8988T (cell line): Measurements from ENCODE around the gene SCYL1.
A peak's percentile ranks its signal among the peaks of the same experiment; 100 is the strongest.

ENCODE experiments used
- DNase-seq: peaks from one replicate; pipeline ENCODE4 v3.0.0; 2011

Gene SCYL1

DNA sequence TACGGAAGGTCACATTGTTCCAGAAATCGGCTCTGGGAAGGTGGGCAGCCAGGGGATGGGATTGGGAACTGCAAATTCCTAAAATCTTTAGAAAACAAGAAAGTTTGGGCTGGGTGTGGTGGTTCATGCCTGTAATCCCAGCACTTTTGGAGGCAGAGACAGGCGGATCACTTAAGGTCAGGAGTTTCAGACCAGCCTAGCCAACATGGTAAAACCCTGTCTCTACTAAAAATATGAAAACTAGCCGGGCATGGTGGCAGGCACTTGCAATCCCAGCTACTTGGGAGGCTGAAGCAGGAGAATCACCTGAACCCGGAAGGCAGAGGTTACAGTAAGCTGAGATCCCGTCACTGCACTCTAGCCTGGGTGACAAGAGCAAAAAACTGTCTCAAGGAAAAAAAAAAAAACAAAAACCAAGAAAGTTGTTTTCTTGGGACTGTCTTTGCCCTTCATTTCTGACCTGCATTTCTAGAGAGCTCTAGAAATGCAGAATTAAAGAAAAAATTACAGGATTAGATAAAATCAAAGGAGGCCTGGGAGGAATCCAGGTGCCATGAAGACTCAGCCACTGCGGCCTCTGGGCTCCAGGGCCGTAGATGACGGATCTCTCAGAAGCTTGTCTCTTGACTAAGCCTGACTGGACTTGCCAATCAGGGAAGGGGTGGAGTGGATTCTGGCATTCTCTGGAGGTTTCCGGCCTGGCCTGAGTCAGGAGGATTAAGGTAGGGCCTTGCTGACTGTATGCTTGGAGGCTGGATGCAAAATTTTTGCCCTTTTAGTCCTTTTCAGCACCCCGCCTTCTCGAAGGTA lies 31.3 kb upstream of the SCYL1 start:
- DNase-seq, result no peak

DNA sequence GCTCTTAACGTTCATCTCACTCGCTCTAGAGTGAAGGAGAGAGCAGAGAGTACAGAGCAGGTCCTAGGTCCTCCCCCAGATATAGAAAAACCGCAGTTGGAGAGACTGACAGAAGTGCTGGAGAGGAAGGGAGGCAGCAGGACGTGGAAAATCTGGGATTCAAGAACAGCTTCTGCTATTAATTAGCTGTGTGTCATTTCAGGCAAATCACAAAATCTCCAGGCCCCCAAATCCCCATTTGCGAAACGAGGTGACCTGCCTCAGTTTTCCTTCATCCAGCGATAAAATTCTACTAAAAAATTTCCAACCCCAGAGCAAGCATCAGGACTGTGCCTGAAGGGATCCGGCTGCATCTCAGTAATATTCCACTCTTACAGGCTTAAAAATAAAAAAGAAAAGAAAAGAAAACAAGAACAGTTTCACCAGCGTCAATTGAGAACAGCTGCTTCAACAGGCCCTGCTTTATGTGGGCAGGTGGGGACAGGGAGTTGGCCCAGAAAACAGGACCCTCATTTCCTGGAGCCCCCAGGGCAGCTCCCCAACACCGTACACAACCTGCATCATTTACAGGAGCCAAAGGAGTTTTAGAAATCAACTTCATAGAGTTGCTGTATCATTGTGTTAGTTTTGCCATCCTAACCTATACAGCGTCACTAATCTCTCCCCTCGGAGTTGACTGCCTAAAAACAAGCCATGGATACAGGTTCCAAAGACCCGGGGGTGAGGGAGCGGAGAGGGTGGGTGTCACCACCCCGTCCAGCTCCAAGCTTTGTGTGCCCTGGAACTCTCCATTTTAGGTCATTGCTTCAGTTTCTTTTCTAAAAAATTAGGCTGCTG lies 28.4 kb upstream of the SCYL1 start:
- no peak for DNase-seq

DNA sequence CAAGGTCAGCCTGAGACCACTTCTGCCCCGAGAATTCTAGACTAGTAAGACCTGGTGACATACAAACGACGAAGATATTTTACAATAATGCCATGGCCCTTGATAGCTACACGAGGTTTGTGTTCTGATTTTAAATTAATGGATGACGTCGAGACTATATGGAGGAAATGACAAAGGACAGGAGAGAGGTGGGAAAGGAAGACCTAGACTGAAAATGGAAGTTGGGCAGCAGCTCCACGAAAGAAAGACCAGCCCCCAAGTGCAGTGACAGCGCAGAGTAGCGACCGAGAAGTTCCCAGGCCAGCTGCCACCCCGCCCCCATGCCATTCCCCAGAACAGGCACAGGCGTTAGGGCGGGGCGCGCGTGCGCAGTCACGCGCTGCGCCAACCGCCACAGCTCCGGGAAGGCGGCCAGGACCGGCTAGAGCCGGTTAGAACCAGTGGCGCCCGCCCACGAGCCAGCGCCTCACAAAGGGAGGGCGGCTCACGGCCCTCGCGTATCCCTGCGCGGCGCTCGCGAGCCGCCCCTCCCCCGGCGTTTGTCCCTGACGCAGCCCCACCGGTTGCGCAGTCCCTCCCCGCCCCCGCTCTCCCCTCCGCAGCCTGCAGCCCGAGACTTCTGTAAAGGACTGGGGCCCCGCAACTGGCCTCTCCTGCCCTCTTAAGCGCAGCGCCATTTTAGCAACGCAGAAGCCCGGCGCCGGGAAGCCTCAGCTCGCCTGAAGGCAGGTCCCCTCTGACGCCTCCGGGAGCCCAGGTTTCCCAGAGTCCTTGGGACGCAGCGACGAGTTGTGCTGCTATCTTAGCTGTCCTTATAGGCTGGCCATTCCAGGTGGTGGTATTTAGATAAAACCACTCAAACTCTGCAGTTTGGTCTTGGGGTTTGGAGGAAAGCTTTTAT lies 27.5 kb upstream of the SCYL1 start:
- peak; percentile 80 for DNase-seq

DNA sequence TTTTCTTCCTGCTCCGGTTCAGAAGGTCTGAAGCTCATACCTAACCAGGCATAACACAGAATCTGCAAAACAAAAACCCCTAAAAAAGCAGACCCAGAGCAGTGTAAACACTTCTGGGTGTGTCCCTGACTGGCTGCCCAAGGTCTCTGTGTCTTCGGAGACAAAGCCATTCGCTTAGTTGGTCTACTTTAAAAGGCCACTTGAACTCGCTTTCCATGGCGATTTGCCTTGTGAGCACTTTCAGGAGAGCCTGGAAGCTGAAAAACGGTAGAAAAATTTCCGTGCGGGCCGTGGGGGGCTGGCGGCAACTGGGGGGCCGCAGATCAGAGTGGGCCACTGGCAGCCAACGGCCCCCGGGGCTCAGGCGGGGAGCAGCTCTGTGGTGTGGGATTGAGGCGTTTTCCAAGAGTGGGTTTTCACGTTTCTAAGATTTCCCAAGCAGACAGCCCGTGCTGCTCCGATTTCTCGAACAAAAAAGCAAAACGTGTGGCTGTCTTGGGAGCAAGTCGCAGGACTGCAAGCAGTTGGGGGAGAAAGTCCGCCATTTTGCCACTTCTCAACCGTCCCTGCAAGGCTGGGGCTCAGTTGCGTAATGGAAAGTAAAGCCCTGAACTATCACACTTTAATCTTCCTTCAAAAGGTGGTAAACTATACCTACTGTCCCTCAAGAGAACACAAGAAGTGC lies 26.7 kb upstream of the SCYL1 start:
- no peak for DNase-seq

DNA sequence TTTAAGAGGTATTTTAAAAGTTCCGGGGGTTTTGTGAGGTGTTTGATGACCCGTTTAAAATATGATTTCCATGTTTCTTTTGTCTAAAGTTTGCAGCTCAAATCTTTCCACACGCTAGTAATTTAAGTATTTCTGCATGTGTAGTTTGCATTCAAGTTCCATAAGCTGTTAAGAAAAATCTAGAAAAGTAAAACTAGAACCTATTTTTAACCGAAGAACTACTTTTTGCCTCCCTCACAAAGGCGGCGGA lies 26.2 kb upstream of the SCYL1 start:
- DNase-seq, result no peak

DNA sequence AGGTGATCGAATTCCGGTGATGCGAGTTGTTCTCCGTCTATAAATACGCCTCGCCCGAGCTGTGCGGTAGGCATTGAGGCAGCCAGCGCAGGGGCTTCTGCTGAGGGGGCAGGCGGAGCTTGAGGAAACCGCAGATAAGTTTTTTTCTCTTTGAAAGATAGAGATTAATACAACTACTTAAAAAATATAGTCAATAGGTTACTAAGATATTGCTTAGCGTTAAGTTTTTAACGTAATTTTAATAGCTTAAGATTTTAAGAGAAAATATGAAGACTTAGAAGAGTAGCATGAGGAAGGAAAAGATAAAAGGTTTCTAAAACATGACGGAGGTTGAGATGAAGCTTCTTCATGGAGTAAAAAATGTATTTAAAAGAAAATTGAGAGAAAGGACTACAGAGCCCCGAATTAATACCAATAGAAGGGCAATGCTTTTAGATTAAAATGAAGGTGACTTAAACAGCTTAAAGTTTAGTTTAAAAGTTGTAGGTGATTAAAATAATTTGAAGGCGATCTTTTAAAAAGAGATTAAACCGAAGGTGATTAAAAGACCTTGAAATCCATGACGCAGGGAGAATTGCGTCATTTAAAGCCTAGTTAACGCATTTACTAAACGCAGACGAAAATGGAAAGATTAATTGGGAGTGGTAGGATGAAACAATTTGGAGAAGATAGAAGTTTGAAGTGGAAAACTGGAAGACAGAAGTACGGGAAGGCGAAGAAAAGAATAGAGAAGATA lies 25.7 kb upstream of the SCYL1 start, which contains the start of gene MALAT1:
Gene MALAT1 (plus strand): TSS at position 69 of the 736 bp plus-strand sequence.
- no peak for DNase-seq

DNA sequence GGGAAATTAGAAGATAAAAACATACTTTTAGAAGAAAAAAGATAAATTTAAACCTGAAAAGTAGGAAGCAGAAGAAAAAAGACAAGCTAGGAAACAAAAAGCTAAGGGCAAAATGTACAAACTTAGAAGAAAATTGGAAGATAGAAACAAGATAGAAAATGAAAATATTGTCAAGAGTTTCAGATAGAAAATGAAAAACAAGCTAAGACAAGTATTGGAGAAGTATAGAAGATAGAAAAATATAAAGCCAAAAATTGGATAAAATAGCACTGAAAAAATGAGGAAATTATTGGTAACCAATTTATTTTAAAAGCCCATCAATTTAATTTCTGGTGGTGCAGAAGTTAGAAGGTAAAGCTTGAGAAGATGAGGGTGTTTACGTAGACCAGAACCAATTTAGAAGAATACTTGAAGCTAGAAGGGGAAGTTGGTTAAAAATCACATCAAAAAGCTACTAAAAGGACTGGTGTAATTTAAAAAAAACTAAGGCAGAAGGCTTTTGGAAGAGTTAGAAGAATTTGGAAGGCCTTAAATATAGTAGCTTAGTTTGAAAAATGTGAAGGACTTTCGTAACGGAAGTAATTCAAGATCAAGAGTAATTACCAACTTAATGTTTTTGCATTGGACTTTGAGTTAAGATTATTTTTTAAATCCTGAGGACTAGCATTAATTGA lies 25.0 kb upstream of the SCYL1 start:
- no peak for DNase-seq

DNA sequence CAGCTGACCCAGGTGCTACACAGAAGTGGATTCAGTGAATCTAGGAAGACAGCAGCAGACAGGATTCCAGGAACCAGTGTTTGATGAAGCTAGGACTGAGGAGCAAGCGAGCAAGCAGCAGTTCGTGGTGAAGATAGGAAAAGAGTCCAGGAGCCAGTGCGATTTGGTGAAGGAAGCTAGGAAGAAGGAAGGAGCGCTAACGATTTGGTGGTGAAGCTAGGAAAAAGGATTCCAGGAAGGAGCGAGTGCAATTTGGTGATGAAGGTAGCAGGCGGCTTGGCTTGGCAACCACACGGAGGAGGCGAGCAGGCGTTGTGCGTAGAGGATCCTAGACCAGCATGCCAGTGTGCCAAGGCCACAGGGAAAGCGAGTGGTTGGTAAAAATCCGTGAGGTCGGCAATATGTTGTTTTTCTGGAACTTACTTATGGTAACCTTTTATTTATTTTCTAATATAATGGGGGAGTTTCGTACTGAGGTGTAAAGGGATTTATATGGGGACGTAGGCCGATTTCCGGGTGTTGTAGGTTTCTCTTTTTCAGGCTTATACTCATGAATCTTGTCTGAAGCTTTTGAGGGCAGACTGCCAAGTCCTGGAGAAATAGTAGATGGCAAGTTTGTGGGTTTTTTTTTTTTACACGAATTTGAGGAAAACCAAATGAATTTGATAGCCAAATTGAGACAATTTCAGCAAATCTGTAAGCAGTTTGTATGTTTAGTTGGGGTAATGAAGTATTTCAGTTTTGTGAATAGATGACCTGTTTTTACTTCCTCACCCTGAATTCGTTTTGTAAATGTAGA lies 24.3 kb upstream of the SCYL1 start:
- DNase-seq, result no peak

DNA sequence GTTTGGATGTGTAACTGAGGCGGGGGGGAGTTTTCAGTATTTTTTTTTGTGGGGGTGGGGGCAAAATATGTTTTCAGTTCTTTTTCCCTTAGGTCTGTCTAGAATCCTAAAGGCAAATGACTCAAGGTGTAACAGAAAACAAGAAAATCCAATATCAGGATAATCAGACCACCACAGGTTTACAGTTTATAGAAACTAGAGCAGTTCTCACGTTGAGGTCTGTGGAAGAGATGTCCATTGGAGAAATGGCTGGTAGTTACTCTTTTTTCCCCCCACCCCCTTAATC lies 23.8 kb upstream of the SCYL1 start:
- no peak for DNase-seq

DNA sequence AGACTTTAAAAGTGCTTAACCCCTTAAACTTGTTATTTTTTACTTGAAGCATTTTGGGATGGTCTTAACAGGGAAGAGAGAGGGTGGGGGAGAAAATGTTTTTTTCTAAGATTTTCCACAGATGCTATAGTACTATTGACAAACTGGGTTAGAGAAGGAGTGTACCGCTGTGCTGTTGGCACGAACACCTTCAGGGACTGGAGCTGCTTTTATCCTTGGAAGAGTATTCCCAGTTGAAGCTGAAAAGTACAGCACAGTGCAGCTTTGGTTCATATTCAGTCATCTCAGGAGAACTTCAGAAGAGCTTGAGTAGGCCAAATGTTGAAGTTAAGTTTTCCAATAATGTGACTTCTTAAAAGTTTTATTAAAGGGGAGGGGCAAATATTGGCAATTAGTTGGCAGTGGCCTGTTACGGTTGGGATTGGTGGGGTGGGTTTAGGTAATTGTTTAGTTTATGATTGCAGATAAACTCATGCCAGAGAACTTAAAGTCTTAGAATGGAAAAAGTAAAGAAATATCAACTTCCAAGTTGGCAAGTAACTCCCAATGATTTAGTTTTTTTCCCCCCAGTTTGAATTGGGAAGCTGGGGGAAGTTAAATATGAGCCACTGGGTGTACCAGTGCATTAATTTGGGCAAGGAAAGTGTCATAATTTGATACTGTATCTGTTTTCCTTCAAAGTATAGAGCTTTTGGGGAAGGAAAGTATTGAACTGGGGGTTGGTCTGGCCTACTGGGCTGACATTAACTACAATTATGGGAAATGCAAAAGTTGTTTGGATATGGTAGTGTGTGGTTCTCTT lies 23.2 kb upstream of the SCYL1 start:
- DNase-seq, result no peak

DNA sequence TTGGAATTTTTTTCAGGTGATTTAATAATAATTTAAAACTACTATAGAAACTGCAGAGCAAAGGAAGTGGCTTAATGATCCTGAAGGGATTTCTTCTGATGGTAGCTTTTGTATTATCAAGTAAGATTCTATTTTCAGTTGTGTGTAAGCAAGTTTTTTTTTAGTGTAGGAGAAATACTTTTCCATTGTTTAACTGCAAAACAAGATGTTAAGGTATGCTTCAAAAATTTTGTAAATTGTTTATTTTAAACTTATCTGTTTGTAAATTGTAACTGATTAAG lies 22.7 kb upstream of the SCYL1 start:
- DNase-seq, result no peak

DNA sequence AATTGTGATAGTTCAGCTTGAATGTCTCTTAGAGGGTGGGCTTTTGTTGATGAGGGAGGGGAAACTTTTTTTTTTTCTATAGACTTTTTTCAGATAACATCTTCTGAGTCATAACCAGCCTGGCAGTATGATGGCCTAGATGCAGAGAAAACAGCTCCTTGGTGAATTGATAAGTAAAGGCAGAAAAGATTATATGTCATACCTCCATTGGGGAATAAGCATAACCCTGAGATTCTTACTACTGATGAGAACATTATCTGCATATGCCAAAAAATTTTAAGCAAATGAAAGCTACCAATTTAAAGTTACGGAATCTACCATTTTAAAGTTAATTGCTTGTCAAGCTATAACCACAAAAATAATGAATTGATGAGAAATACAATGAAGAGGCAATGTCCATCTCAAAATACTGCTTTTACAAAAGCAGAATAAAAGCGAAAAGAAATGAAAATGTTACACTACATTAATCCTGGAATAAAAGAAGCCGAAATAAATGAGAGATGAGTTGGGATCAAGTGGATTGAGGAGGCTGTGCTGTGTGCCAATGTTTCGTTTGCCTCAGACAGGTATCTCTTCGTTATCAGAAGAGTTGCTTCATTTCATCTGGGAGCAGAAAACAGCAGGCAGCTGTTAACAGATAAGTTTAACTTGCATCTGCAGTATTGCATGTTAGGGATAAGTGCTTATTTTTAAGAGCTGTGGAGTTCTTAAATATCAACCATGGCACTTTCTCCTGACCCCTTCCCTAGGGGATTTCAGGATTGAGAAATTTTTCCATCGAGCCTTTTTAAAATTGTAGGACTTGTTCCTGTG lies 22.1 kb upstream of the SCYL1 start:
- no peak for DNase-seq

DNA sequence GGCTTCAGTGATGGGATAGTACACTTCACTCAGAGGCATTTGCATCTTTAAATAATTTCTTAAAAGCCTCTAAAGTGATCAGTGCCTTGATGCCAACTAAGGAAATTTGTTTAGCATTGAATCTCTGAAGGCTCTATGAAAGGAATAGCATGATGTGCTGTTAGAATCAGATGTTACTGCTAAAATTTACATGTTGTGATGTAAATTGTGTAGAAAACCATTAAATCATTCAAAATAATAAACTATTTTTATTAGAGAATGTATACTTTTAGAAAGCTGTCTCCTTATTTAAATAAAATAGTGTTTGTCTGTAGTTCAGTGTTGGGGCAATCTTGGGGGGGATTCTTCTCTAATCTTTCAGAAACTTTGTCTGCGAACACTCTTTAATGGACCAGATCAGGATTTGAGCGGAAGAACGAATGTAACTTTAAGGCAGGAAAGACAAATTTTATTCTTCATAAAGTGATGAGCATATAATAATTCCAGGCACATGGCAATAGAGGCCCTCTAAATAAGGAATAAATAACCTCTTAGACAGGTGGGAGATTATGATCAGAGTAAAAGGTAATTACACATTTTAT lies 21.4 kb upstream of the SCYL1 start:
- DNase-seq, result no peak

DNA sequence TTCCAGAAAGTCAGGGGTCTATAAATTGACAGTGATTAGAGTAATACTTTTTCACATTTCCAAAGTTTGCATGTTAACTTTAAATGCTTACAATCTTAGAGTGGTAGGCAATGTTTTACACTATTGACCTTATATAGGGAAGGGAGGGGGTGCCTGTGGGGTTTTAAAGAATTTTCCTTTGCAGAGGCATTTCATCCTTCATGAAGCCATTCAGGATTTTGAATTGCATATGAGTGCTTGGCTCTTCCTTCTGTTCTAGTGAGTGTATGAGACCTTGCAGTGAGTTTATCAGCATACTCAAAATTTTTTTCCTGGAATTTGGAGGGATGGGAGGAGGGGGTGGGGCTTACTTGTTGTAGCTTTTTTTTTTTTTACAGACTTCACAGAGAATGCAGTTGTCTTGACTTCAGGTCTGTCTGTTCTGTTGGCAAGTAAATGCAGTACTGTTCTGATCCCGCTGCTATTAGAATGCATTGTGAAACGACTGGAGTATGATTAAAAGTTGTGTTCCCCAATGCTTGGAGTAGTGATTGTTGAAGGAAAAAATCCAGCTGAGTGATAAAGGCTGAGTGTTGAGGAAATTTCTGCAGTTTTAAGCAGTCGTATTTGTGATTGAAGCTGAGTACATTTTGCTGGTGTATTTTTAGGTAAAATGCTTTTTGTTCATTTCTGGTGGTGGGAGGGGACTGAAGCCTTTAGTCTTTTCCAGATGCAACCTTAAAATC lies 20.8 kb upstream of the SCYL1 start:
- no peak for DNase-seq

DNA sequence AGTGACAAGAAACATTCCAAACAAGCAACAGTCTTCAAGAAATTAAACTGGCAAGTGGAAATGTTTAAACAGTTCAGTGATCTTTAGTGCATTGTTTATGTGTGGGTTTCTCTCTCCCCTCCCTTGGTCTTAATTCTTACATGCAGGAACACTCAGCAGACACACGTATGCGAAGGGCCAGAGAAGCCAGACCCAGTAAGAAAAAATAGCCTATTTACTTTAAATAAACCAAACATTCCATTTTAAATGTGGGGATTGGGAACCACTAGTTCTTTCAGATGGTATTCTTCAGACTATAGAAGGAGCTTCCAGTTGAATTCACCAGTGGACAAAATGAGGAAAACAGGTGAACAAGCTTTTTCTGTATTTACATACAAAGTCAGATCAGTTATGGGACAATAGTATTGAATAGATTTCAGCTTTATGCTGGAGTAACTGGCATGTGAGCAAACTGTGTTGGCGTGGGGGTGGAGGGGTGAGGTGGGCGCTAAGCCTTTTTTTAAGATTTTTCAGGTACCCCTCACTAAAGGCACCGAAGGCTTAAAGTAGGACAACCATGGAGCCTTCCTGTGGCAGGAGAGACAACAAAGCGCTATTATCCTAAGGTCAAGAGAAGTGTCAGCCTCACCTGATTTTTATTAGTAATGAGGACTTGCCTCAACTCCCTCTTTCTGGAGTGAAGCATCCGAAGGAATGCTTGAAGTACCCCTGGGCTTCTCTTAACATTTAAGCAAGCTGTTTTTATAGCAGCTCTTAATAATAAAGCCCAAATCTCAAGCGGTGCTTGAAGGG lies 20.0 kb upstream of the SCYL1 start:
- DNase-seq, result no peak

DNA sequence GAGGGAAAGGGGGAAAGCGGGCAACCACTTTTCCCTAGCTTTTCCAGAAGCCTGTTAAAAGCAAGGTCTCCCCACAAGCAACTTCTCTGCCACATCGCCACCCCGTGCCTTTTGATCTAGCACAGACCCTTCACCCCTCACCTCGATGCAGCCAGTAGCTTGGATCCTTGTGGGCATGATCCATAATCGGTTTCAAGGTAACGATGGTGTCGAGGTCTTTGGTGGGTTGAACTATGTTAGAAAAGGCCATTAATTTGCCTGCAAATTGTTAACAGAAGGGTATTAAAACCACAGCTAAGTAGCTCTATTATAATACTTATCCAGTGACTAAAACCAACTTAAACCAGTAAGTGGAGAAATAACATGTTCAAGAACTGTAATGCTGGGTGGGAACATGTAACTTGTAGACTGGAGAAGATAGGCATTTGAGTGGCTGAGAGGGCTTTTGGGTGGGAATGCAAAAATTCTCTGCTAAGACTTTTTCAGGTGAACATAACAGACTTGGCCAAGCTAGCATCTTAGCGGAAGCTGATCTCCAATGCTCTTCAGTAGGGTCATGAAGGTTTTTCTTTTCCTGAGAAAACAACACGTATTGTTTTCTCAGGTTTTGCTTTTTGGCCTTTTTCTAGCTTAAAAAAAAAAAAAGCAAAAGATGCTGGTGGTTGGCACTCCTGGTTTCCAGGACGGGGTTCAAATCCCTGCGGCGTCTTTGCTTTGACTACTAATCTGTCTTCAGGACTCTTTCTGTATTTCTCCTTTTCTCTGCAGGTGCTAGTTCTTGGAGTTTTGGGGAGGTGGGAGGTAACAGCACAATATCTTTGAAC lies 19.2 kb upstream of the SCYL1 start:
- DNase-seq, result no peak
